HL-60 (cell line): ENCODE measurements around the gene SDF4.
"Not testable (repeated sequence)": the region's sequence is repeated elsewhere in the genome, so short reads cannot be mapped to it uniquely, and the experiment has no call there.

Source experiments
- DNase-seq, 2 experiments: peaks; one replicate each; pipeline ENCODE4 v3.0.0-alpha.2; 2010 to 2020; ENCODE audit warnings: low read depth in 1 of 2, low spot score in 1 of 2
- H3K27ac ChIP-seq: fragments of 250-450 bp; sonication (Bioruptor Pico); replicated peaks from 2 replicates; pipeline ENCODE4 v1.5.1; 2020; ENCODE audit warnings: mild to moderate bottlenecking, moderate library complexity
- H3K27me3 ChIP-seq: fragments of 250-450 bp; sonication (Bioruptor Pico); 2 replicates; pipeline ENCODE4 v1.5.1; 2021; ENCODE audit warnings: mild to moderate bottlenecking, moderate library complexity; ENCODE audit not compliant: insufficient read depth, poor library complexity, severe bottlenecking
- H3K4me3 ChIP-seq: replicated peaks from 2 replicates; pipeline ENCODE4 v1.5.1; 2011; ENCODE audit warnings: mild to moderate bottlenecking, control low read depth, low read length; ENCODE audit not compliant: insufficient read depth
- CTCF ChIP-seq: IDR thresholded peaks from one replicate; pipeline ENCODE4 v1.5.1; 2011; ENCODE audit warnings: low read length, control low read depth, inconsistent platforms; ENCODE audit not compliant: insufficient read depth
- GABPA ChIP-seq: IDR thresholded peaks from 2 replicates; pipeline ENCODE4 v1.6.1; 2012; ENCODE audit warnings: low read depth
- POLR2AphosphoS5 ChIP-seq: IDR thresholded peaks from 2 replicates; pipeline ENCODE4 v1.6.1; 2012; ENCODE audit warnings: low read depth
- REST ChIP-seq: IDR thresholded peaks from 2 replicates; pipeline ENCODE4 v1.6.1; 2012; ENCODE audit warnings: low read depth; ENCODE audit not compliant: insufficient replicate concordance
- SPI1 ChIP-seq: IDR thresholded peaks from 2 replicates; pipeline ENCODE4 v1.6.1; 2012; ENCODE audit warnings: low read depth, mild to moderate bottlenecking, borderline replicate concordance

The SDF4 gene

GRCh38 chr1:1253314-1253713 lies 21.5 kb upstream of the SDF4 start:
- TF ChIP-seq SPI1, result no peak
- TF ChIP-seq REST, result no peak
- no peak for TF ChIP-seq CTCF
- TF ChIP-seq POLR2AphosphoS5, result no peak
- TF ChIP-seq GABPA, result no peak
- no peaks in the 10 kb centered on the region for H3K27me3 ChIP-seq
- H3K27ac ChIP-seq, result no peak overlapping the region
- H3K4me3 ChIP-seq, result no peak overlapping the region
- no peak for DNase-seq

- Histone ChIP-seq H3K27ac (no peak overlapping the region), H3K4me3 (no peak overlapping the region), H3K27me3 (peaks cover 10% of the 10 kb centered on the region)
- no peak for TF ChIP-seq POLR2AphosphoS5
- TF ChIP-seq CTCF, result no peak
- TF ChIP-seq GABPA, result no peak
- no peak for TF ChIP-seq REST
- no peak for TF ChIP-seq SPI1
- DNase-seq, result no peak
Measured at GRCh38 chr1:1250786-1251284, 19.0 kb upstream of the SDF4 start.

GRCh38 chr1:1248009-1248913 lies 16.5 kb upstream of the SDF4 start:
- not testable (repeated sequence) for H3K27ac ChIP-seq, H3K27me3 ChIP-seq, DNase-seq, H3K4me3 ChIP-seq

GRCh38 chr1:1247341-1247913 lies 15.6 kb upstream of the SDF4 start:
- no peak overlapping the region for H3K4me3 ChIP-seq
- no peak for TF ChIP-seq SPI1
- no peak for TF ChIP-seq CTCF
- TF ChIP-seq POLR2AphosphoS5, result no peak
- TF ChIP-seq GABPA, result no peak
- no peak for TF ChIP-seq REST
- H3K27ac ChIP-seq, result no peak overlapping the region
- H3K27me3 ChIP-seq, result peaks cover 10% of the 10 kb centered on the region
- no peak for DNase-seq
